DMS153 treated with DMSO at 0.1 percent for 48 hours (cell line): ENCODE results near the gene DIPK2B.

Experiments used
- DNase-seq: peaks from one replicate; lab custom pipeline; 2025; ENCODE audit not compliant: unreplicated experiment; lab: John Stamatoyannopoulos, UW

The DIPK2B gene

GRCh38 chrX:45200741-45201234 lies at the start of gene DIPK2B:
TSS of gene DIPK2B (minus strand) at chrX:45200876. CDS start at chrX:45200826, 50 bp downstream.
- DNase-seq, result no peak

- DNase-seq, result no peak
Measured at GRCh38 chrX:45240301-45240700, 39.6 kb upstream of the DIPK2B start.

GRCh38 chrX:45238489-45238888 lies 37.8 kb upstream of the DIPK2B start:
- no peak for DNase-seq

GRCh38 chrX:45233531-45233930 lies 32.9 kb upstream of the DIPK2B start:
- no peak for DNase-seq

- no peak for DNase-seq
Measured at GRCh38 chrX:45232139-45232538, 31.5 kb upstream of the DIPK2B start.

- no peak for DNase-seq
Measured at GRCh38 chrX:45230410-45230809, 29.7 kb upstream of the DIPK2B start.

GRCh38 chrX:45229348-45229747 lies 28.7 kb upstream of the DIPK2B start:
- no peak for DNase-seq

GRCh38 chrX:45228126-45228525 lies 27.4 kb upstream of the DIPK2B start:
- DNase-seq, result no peak

- DNase-seq, result no peak
Measured at GRCh38 chrX:45208121-45208856, 7.6 kb upstream of the DIPK2B start.

GRCh38 chrX:45202171-45202570 lies 1.5 kb upstream of the DIPK2B start:
- DNase-seq, result no peak

- no peak for DNase-seq
Measured at GRCh38 chrX:45198706-45199105, 2.0 kb downstream of the DIPK2B start.

GRCh38 chrX:45198301-45198700 lies 2.4 kb downstream of the DIPK2B start:
- DNase-seq, result no peak

GRCh38 chrX:45196701-45197100 lies 4.0 kb downstream of the DIPK2B start:
- no peak for DNase-seq

GRCh38 chrX:45191820-45192409 lies 8.8 kb downstream of the DIPK2B start:
- no peak for DNase-seq

GRCh38 chrX:45191383-45191782 lies 9.3 kb downstream of the DIPK2B start:
- no peak for DNase-seq

GRCh38 chrX:45187731-45188130 lies 12.9 kb downstream of the DIPK2B start:
- DNase-seq, result no peak

- DNase-seq, result no peak
Measured at GRCh38 chrX:45186643-45187026, 14.0 kb downstream of the DIPK2B start.

GRCh38 chrX:45184211-45184610 lies 16.5 kb downstream of the DIPK2B start:
- no peak for DNase-seq

- DNase-seq, result no peak
Measured at GRCh38 chrX:45172890-45173289, 27.8 kb downstream of the DIPK2B start.

- no peak for DNase-seq
Measured at GRCh38 chrX:45166781-45167180, 33.9 kb downstream of the DIPK2B start.

- no peak for DNase-seq
Measured at GRCh38 chrX:45165726-45166125, 35.0 kb downstream of the DIPK2B start.

GRCh38 chrX:45164995-45165394 lies 35.7 kb downstream of the DIPK2B start:
- DNase-seq, result no peak
